Measurements from ENCODE around the gene AKIP1.

The AKIP1 gene

DNA sequence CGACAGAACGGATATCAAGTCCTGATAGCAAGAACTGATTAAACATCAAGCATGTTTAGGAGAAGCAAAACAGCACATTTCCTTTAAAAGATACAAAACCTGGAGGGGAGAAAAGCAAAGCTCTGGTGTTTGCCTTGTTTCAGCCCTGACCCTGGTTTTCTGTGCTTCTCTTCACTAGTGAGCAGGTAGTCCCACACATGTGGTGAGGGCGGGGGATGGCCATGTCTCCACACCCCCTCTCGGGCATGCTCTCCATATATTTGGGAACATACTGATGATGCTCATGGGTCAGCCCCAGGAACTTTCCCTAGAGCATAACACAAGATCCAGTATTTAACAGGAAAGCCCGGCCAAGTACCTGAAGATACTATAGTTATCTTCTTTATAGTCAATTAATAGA lies 11.7 kb downstream of the AKIP1 start:
- no peak overlapping the region for H3K27ac ChIP-seq
- TF ChIP-seq CTCF (conservative IDR thresholded peaks at IDR 0.05) (no peak), ZFX (IDR thresholded peaks at IDR 0.05) (no peak)

DNA sequence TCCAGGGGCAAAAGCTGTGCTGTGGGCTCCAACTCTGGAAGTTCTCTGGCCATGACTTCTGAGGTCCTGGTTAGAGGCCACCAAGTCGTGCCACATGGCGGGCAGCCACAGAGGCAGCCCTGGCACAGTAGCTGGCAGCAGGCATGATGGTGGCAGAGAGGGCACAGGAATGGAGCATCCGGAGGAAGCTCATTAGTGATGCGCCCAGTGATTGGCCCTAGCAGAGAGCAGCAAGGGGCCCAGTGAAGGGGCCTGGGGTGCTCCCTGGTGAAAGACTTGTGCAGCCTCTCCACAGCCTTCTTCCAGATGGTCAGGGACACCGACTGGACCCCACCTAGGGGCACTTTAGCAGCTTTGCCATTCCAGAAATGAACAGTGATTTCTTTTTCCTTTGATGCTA lies 14.7 kb downstream of the AKIP1 start:
- no peak overlapping the region for H3K27ac ChIP-seq
- TF ChIP-seq CTCF (conservative IDR thresholded peaks at IDR 0.05) (no peak), ZFX (IDR thresholded peaks at IDR 0.05) (no peak)

DNA sequence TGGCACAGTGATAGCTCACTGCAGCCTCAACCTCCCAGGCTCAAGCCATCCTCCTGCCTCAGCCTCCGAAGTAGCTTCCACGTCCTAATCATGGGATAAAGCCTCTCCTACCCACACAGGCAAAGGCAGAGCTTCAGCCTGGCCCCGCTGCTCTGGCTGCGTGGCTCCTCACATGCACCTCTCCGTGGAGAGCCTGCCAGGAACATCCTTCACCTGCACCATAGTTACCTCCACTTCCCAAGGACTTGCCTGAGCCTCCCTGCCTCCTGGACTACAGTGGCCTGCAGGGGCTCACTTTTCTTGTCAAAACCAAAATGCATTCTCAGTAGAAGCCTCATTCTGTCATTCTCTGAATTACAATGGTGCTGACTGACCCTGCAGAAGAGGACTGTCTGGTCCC lies 15.2 kb downstream of the AKIP1 start:
- no peak overlapping the region for H3K27ac ChIP-seq
- TF ChIP-seq CTCF (conservative IDR thresholded peaks at IDR 0.05) (no peak), ZFX (IDR thresholded peaks at IDR 0.05) (no peak)

DNA sequence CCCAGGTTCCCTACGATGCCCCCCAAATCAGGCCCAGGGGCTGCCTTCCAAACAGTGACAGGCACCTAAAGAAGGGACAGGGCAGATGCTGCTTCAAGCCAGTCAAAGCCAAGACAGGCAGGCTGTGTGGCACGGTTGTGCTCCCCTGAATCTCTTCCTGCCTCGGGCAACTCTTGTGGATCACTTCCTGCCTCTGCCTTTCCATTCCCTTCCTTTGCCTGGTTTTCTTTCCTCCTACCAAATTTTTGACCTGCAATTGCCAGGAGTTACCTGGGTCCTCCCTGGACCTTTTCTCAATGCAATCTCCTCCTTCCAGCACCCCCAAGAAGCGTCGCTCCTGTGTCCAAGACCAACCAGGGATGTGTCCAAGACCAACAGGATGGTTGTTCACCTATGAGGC lies 16.2 kb downstream of the AKIP1 start:
- no peak overlapping the region for H3K27ac ChIP-seq
- no peak for TF ChIP-seq ZFX (IDR thresholded peaks at IDR 0.05)
- TF ChIP-seq CTCF (conservative IDR thresholded peaks at IDR 0.05) = no peak

- H3K27ac ChIP-seq = no peak overlapping the region
- TF ChIP-seq ZFX (IDR thresholded peaks at IDR 0.05) = no peak
- TF ChIP-seq CTCF (conservative IDR thresholded peaks at IDR 0.05) = no peak
Observed at GRCh38 chr11:8928205-8928604, 17.2 kb downstream of the AKIP1 start.

DNA sequence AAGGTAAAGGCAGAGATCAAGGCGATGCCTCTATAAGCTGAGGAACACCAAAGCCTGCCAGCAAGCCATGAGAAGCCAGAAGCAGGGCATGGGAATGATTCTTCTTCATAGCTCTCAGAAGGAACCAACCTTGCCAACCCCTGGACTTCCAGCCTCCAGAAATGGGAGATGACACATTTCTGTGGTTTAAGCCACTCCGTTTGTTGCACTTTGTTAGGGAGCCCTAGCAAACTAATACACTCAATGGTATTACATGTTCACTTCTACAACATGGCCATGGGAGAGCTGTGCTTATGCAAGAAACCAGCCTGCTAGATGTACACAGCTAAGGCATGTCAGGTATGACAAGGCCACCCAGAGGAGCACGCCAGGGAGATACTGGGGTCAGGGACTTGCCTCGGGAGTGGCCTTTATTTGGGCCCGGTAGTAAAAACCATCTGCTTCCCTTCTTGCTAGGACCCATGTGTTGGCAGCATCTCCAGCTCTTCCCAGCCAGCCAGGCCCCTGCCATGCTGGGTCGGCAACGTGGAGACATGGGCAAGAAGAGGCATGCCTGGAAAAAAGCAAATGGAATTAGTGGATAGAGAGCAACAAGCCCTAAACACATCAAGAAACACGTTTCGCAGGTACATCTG lies 18.1 kb downstream of the AKIP1 start:
- H3K27ac ChIP-seq = no peak overlapping the region
- TF ChIP-seq ZFX (IDR thresholded peaks at IDR 0.05) (no peak), CTCF (conservative IDR thresholded peaks at IDR 0.05) (no peak)

- TF ChIP-seq ZFX (IDR thresholded peaks at IDR 0.05) = no peak
- TF ChIP-seq CTCF (conservative IDR thresholded peaks at IDR 0.05) = no peak
- no peak overlapping the region for H3K27ac ChIP-seq
Observed at GRCh38 chr11:8930456-8931175, 19.6 kb downstream of the AKIP1 start.

Data from C4-2B (cell line).